HG02610 (cell line): ENCODE results near the gene IL20.
"Not testable (repeated sequence)": the region's sequence is repeated elsewhere in the genome, so short reads cannot be mapped to it uniquely, and the experiment has no call there.

Experiments used
- ATAC-seq: cut with Tn5 transposase; IDR thresholded peaks from one replicate; pipeline ENCODE4 v1.9.1; 2021; ENCODE audit warnings: mild to moderate bottlenecking, moderate library complexity; ENCODE audit not compliant: unreplicated experiment

Gene IL20

DNA sequence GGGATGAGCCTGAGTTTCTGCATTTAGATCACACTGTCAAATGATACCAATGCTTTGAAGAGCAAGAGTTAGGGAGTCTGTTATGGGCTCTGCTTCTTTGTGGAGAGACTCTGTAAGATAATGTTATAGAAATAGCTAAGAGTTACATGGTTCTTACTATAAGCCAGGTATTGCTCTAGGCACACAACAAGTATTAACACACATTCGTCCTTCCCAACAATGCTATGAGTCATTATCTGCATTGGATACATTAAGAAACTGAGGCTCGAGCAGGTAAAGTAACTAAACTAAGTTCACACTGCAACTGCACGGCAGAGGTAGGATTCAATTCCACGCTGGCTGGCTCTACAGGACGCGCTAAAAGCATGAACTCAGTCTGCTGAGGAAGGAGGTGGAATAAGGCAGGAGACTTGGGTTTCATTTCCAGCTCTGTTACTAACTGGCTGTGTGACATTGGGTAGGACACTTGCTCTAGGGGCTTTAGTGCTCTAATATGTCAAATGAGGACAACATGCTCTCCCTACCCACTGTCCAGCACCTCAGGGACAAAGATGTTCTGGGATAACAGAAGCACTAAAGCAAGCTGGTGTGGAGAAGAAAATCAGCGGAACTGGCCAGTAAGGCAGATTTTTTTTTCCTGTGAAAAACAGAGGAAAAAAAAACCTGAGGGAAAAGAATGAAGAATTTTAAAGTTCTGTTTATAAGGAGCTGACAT is 23.7 kb upstream of the IL20 start:
- no peak for ATAC-seq

DNA sequence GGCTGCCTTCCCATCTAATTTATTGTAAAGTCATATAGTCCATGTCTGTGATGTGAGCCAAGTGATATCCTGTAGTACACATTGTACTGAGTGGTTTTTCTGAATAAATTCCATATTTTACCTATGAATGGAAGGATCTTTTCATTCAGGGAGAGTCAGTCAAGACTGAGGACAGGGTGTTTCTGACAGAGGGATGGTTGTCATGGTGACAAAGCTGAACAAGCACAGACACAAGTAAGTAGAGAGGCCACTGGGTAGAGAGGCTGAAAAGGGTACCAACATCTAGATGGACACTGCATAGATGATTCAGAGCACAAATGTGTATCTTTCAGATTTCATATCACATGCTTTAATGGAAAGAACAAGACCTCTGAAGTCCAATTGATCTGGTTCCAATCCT is 22.6 kb upstream of the IL20 start:
- ATAC-seq, result no peak

DNA sequence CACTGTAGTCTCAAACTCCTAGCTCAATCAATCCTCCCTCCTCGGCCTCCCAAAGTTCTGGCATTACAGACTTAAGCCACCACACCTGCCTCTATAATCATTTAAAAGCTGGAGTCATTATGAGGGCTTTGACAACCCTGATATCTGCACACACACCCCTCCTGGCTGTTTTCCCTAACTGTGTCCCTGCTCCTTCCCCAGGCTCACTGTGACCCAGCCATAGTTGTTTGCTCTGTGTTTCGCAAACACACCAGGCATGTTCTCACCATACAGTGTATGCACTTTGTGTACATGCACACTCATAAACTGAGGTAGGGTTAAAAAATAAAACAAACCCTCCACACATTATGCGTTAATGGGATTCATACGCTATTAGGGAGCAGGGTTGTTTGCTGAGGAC is 21.8 kb upstream of the IL20 start:
- ATAC-seq, result no peak

DNA sequence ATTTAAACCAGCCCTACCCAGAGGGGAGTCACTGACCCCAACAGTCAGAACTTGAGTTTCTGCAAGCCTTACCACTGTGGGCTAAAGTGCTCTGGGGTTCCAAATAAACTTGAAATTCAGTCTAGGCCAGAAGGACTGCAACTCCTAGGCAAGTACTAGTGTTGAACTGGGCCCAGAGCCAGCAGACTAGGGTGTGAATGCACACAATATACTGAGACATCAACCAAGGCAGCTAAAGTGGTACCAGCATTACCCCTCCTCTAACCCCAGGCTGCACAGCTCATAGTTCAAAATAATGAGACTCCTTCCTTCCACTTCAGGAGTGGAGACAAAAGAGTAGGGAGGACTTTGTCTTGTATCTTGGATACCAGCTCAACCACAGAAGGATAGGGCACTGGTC is 18.9 kb upstream of the IL20 start:
- no peak for ATAC-seq

DNA sequence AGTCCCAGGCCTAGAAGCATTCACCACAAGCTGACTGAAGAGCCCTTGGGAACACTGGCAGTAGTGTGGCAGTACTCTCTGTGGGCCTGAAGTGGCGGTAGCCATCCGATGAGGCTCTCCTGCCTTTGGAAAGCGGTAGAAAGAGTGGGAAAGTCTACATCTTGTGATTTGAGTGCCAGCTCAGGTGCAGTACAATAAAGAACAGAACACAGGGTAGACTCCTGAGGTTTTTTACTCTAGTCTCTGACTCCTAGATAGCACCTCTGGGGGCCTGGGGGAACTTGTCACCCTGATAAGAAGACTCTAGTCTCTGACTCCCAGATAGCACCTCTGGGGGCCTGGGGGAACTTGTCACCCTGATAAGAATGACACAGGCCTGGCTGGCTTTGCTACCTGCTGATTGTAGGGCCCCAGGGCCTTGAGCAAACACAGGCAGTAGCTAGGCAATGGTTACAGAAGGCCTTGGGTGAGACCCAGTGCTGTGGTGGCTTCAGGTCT is 18.0 kb upstream of the IL20 start:
- ATAC-seq, result no peak

DNA sequence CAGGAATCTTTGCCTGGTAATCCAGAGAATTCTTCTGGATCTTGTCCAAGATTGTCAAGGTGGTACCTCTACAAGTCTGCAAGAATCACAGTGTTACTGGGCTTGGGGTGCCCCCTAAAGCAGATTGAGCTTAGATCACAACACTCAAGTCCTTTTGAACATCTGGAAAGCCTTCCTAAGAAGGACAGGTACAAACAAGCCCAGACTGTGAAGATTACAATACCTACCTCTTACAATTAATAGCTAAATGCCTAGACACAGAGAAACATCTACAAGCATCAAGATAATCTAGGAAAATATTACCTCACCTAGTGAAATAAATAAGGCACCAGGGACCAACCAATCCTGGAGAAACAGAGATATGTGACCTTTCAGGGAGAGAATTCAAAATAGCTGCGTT is 17.5 kb upstream of the IL20 start:
- no peak for ATAC-seq

DNA sequence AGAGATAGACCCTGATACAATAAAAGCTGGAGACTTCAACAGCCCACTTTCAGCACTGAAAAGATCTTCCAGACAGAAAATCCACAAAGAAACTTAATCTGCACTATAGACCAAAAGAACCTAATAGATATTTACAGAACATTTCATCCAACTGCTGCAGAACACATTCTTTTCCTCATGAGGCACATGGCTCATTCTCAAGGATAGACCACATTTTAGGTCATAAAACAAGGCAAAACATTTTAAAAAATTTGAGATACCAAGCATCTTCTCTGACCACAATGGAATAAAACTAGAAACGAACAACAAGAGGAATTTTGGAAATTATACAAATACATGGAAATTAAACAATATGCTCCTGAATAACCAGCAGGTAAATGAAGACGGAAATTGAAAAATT is 15.0 kb upstream of the IL20 start:
- ATAC-seq, result no peak

DNA sequence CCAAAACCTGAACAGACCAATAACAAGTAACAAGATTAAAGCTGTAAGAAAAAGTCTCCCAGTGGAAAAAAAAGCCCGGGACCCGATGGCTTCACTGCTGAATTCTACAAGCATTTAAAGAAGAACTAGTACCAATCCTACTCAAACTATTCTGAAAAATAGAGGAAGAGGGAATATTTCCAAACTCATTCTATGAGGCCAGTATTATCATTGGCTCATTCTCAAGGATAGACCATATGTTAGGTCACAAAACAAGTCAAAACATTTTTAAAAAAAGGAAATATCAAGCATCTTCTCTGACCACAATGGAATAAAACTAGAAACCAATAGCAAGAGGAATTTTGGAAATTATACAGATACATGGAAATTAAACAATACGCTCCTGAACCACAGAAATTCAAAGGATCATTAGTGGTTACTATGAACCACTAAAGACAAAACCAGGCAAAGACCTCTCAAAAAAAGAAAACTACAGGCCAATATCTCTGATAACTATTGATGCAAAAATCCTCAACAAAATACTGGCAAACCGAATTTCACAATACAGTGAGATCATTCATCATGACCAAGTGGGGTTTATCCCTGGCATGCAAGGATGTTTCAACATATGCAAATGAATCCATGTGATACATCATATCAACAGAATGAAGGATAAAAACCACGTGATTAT is 13.9 kb upstream of the IL20 start:
- ATAC-seq, result no peak

DNA sequence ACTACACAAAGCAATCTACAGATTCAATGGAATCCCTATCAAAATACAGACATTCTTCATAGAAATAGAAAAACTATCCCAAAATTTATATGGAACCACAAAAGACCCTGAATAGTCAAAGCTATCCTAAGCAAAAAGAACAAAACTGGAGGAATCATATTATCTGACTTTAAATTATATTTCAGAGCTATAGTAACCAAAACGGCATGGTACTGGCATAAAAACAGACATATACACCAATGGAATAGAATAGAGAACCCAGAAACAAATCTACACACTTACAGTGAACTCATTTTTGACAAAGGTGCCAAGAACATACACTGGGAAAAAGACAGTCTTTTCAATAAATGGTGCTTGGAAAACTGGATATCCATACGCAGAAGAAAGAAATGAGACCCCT is 12.8 kb upstream of the IL20 start:
- ATAC-seq, result not testable (repeated sequence)

DNA sequence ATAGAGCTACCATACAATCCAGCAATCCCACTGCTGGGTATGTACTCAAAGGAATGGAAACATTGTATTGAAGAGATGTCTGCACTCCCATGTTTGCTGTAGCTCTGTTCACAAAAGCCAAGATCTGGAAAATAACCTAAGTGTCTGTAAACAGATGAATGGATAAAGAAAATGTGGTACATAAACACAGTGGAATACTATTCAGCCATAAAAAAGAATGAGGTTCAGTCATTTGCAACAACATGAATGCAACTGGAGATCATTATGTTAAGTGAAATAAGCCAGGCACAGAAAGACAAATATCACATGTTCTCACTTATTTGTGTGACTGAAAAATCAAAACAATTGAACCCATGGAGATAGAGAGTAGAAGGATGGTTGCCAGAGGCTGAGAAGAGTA is 11.7 kb upstream of the IL20 start:
- ATAC-seq, result not testable (repeated sequence)

DNA sequence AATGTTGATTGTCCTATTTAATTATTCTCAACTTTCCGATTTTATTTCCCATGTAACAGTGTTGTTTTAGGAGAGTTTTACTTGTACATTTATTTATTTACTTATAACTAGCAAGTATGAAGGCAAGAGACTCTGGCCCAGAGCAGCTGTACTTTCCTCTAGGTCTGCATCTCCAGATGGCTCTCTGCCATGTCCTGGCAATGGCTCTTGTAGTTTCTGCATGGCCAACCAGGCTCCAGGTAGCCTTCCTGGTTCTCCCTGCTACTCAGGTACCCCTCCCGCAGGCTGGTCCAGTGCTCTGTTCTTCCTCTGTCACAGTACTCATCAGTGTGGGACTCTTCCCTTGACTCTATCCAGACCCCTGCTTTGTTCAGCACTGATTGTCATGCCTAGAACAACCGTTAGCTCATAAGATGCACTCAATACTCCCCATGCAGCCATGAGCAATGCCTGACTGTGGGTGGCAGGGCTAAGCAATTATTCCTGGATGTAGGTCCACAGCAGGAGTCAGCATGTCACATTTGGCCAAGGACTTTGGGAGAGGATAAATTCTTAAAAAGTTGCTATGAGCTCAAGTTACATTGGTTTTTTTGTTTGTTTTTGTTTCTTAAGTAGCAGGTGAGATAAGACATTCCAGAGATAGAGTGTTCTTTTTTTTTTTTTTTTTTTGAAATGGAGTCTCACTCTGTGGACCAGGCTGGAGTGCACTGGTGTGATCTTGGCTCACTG is 10.9 kb upstream of the IL20 start:
- no peak for ATAC-seq

DNA sequence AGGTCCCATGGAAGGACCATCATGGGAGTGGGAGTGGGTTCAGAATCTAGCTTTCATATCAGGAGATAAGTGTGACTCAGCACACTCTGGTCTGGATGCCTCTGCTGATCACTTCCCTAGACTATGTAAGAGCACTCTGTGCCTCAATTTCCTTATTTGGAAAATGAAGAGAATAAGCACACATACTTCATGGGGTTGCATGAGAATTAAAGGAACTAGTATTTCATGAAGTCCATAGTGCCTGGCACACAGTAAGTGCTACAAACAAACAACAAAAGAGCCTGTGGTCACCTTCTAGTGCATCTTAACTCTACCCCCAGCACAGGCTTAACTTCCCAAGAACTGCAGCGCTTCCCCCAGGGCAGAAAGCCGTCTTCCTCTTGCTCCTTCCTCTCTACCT is 9.6 kb upstream of the IL20 start:
- no peak for ATAC-seq

DNA sequence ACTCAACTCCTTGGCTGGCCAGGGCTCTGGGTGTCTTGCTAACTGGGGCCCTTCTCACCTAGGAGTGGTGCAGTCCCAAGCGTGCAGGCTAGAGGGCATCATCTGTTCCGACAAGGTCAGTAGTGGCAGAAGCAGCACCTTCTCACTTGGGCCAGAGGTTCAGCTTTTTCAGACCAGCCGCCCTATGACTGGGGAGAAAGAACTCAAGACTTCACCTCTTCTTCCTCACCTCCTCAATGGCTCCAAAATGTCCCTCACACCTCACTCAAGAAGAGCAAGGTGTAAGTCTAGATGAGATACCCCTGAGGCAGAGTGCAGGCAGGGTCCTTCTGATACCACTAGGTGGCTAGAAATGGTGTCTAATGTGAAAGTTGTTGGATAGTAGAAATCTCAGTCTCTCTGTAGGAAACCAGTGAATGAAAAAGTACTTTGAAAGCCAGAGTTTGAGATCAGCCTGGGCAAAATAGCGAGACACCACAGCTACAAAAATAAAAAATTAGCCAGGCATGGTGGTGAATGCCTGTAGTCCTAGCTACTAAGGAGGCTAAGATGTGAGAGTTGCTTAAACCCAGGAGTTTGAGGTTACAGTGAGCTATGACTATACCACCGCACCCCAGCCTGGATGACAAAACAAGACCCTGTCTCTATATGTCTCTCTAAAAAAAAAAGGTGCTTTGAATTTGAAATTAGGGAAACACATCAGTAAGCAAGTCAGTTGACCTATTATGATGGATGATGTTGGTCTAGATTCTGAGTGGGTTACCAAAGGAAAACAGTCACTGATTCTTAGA is 8.6 kb upstream of the IL20 start:
- ATAC-seq, result no peak

DNA sequence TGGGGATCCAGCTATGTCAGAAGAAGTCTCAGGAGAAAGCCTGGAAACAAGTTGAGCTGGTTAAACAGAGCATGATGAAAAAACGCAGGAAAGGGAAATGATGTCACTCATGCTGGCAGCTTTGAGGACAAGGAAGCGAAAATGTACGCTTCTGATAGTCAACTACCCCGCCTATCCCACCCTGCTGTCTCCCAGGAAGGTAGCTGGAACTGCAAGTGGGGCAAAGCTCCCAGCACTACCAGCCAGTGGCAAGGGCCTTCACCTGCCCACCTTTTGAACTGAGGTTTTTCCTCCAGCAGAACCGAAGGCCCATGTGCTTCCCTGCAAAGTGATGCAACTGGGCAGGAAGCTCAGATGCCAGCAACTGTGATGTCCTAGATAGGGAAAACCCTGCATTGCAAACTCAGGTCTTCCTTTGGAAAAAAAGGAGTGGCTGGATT is 6.3 kb upstream of the IL20 start:
- ATAC-seq, result no peak

DNA sequence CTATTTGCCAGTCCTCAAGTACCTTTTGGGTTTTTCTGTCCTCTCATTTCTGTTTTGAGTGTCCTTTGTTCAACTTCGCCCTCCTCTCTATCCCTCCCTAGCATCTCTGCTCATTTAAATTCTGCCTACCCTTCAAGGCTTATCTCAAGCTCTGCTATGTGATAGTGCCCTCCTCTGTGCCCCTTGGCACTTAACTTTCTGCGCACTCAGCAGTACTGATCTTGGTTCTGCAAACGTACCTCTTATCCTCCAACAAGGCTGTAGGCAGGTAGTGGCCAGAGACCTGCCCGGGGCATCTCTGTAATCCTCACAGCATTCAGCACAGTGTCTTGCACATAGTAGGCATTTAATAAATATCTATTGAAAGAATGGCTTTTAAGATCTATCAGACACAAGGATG is 5.3 kb upstream of the IL20 start:
- no peak for ATAC-seq

DNA sequence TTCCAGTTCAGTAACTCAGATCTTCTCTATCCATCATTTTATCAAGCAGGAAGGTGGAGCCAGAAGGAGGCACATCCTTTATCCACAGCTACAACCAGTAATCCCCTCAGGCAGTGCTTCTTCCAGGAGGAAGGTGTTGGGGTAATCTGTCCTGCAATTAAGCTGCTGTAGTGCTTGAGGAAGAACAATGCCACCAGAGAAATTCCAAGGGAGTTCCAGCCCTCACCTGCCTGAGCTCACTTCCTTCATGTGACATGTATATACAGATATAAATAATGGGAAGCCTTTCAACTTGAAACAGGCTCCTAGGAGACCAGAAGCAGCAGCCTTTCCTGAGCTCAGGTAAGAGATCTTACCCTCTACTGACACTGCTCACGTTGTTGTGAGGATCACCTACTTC is 2.2 kb upstream of the IL20 start:
- no peak for ATAC-seq

DNA sequence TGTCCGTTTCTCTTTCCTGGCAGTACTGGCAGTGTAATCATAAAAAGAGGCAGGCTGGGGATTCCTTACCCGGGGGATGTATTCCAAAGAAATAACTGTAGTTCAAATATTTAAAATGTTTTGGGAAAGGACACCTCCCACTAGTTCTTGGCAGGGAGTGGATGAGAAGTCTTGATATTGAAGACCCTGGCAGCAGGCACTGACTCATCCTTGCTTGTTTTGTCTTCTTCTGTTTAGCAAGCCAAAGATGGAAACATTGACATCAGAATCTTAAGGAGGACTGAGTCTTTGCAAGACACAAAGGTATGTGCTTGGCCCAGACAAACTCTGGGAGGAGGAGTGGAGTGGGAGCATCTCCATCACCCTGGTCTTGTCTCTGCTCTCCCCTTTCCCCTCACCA is 639 bp downstream of the IL20 start:
- no peak for ATAC-seq

DNA sequence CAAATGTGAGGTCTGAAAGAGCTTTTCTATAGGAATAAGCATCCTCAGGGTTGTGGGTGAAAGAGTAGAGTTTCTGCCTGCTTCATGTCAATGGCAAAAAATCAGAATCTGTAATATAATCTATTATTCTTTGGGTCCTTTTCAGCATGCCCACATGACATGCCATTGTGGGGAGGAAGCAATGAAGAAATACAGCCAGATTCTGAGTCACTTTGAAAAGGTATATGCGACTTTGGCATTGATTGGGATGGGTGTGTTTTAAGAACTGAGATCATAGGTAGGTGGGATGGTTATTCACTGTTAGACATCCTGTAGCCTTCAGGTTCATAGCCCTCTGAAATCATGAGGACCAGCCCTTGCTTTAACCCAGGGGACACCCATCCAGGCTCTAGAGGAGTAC is 1.8 kb downstream of the IL20 start:
- ATAC-seq, result no peak

DNA sequence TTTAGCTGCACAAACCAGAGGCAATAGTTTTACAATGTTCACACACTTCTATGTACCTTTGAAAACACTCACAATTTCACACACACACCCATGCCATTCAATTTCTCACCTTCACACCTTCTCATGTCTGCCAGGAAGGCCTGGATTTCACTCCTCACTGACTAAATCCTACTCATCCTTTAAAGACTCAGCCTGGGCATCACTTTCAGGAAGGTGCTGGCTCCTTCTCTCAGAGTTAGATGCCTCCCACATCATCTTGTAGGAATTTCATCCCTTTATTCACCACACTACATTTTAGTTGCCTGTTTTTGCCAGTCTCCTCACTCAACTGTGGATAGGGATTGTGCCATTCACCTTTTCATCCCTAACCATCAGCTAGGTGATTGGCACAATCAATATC is 2.3 kb downstream of the IL20 start:
- ATAC-seq, result no peak

DNA sequence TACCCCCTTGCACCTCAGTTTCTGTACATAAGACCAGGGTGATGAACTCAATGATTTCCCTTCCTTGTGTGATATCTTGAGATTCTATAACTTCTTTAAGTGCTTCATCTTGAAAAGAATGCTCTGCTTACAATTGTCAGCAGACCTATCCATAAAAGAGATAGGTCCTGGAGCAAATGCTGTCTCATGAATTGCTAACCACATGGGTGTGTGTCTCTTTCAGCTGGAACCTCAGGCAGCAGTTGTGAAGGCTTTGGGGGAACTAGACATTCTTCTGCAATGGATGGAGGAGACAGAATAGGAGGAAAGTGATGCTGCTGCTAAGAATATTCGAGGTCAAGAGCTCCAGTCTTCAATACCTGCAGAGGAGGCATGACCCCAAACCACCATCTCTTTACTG is 2.8 kb downstream of the IL20 start:
- ATAC-seq, result no peak

DNA sequence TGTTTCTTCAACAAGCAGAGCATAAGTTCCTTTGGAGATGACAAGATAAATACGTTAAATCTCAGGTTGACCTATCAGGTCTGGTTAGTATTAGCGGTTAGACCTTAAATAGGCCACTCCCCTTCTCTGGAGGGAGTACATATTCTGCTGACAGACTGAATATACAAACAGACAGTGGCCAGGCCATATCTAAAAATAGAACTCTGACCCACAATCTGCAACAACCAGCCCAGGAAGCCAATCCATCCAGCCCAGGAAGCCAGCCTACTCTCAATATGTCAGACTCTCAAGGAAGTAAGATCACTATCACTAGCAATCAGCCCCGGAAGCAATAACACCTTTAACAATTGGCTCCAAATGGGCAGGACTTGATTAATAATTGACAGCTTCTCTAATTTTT is 6.7 kb downstream of the IL20 start:
- ATAC-seq, result no peak
